Panc1 (cell line): ENCODE measurements around the gene HADHA. TPM values are rescaled to one million over a fixed set of nuclear protein-coding genes. Genes with fewer than 3 reads are reported as not detected.

Source experiments
- ATAC-seq: fragments of 200-7000 bp; cut with Tn5 transposase; 2 replicates; pipeline ENCODE4 v1.9.1; 2020; ENCODE audit warnings: mild to moderate bottlenecking, moderate library complexity
- BruUV-seq: library from RNA; stranded (reverse); fragments of 400-500 nt; replicated peaks from 2 replicates; lab custom pipeline; 2021; lab: Mats Ljungman, UMichigan
- CTCF ChIA-PET: fragments of 300-600 bp; sonication (Branson Sonifier 250); formaldehyde crosslinking; loops from one replicate; lab custom pipeline; 2022; ENCODE audit warnings: antibody characterized with exemption; lab: Charles Lee
- POLR2A ChIA-PET: fragments of 300-600 bp; sonication (Branson Sonifier 250); formaldehyde crosslinking; loops from one replicate; lab custom pipeline; 2022; ENCODE audit warnings: antibody characterized with exemption; lab: Charles Lee
- DNase-seq: peaks from one replicate; pipeline ENCODE4 v3.0.0-alpha.2; 2010; ENCODE audit warnings: low read depth, low spot score
- H3K27ac ChIP-seq: 2 replicates; pipeline ENCODE4 v1.5.1; 2011; ENCODE audit warnings: mild to moderate bottlenecking, low read length, inconsistent platforms
- H3K27me3 ChIP-seq: fragments of 200-500 bp; sonication (Bioruptor generic); 2 replicates; pipeline ENCODE4 v1.6.0; 2014; ENCODE audit warnings: low read length, inconsistent platforms; ENCODE audit not compliant: control insufficient read depth, insufficient read depth
- H3K36me3 ChIP-seq: fragments of 200-500 bp; sonication (Bioruptor generic); 2 replicates; pipeline ENCODE4 v1.5.1; 2014; ENCODE audit warnings: inconsistent platforms, mild to moderate bottlenecking, low read length, moderate library complexity; ENCODE audit not compliant: control insufficient read depth, insufficient read depth
- H3K4me1 ChIP-seq: 2 replicates; pipeline ENCODE4 v1.5.1; 2011; ENCODE audit warnings: inconsistent platforms, mild to moderate bottlenecking, low read length, moderate library complexity; ENCODE audit not compliant: control insufficient read depth, insufficient read depth
- H3K4me3 ChIP-seq, 2 experiments: 2 replicates each; pipeline ENCODE4 v1.5.1; 2011 to 2012; ENCODE audit warnings: low read depth in 2 of 2, low read length in 2 of 2, mild to moderate bottlenecking in 2 of 2, inconsistent platforms in 1 of 2, moderate library complexity in 1 of 2
- H3K9me3 ChIP-seq: fragments of 200-500 bp; sonication (Bioruptor generic); 2 replicates; pipeline ENCODE4 v1.5.1; 2014; ENCODE audit warnings: low read depth, mild to moderate bottlenecking, inconsistent platforms, low read length, moderate library complexity; ENCODE audit not compliant: control insufficient read depth, insufficient read depth
- POLR2AphosphoS5 ChIP-seq: IDR thresholded peaks from 2 replicates; pipeline ENCODE4 v1.6.1; 2012; ENCODE audit warnings: mild to moderate bottlenecking, low read depth, low read length, moderate library complexity
- SIN3A ChIP-seq: IDR thresholded peaks from 2 replicates; pipeline ENCODE4 v1.6.1; 2012; ENCODE audit warnings: low read depth, mild to moderate bottlenecking, low read length, moderate library complexity, borderline replicate concordance; ENCODE audit not compliant: insufficient read depth
- TCF7L2 ChIP-seq: IDR thresholded peaks from 2 replicates; pipeline ENCODE4 v1.6.1; 2011; ENCODE audit warnings: mild to moderate bottlenecking, low read depth, low read length, inconsistent platforms
- in situ Hi-C: cut with HindIII; loops from 2 replicates; pipeline ENCODE4 v1.10.0; 2016; ENCODE audit warnings: low sequenced_read_pairs, low pct_unique_long_range_greater_than_20kb
- intact Hi-C: fragments of 100-400 bp; cut with micrococcal nuclease; formaldehyde crosslinking; loops from one replicate; pipeline ENCODE4 v1.10.0; 2022; ENCODE audit not compliant: unreplicated experiment
- total RNA-seq: library from RNA; stranded (reverse); gene quantifications from one replicate; pipeline ENCODE4 v1.2.1, GENCODE V29; 2021; ENCODE audit not compliant: unreplicated experiment
- TF ChIP-seq, protein P1 (sequence below), 2 experiments: IDR thresholded peaks; 2 replicates each; pipeline ENCODE4 v1.6.1; 2011 to 2012; ENCODE audit warnings: low read depth in 2 of 2, control low read depth in 1 of 2, low read length in 1 of 2, mild to moderate bottlenecking in 1 of 2, moderate library complexity in 1 of 2; ENCODE audit not compliant: insufficient read depth in 1 of 2
- TF ChIP-seq, protein P2 (sequence below): fragments of 450-650 bp; IDR thresholded peaks from 2 replicates; pipeline ENCODE4 v1.5.1; 2017; ENCODE audit warnings: mild to moderate bottlenecking

HADHA gene
- total RNA-seq, 1 experiment from 2014 or later = 148 TPM

GRCh38 chr2:26196683-26197418 is 47.6 kb downstream of the HADHA start:
- DNase-seq (no peak), ATAC-seq (no peak)
- H3K36me3 ChIP-seq = peaks cover 37% of the 10 kb centered on the region
- H3K4me1 ChIP-seq = no peaks in the 10 kb centered on the region
- in situ Hi-C loops = no loop called here
- BruUV-seq = no TSS peak
- H3K27me3 ChIP-seq = no peaks in the 10 kb centered on the region
- ChIA-PET CTCF (no interaction called here), POLR2A (no interaction called here)
- no peak overlapping the region for H3K27ac ChIP-seq
- H3K4me3 ChIP-seq = no peak overlapping the region
- intact Hi-C loops = no loop called here
- TF ChIP-seq, protein P1, sequence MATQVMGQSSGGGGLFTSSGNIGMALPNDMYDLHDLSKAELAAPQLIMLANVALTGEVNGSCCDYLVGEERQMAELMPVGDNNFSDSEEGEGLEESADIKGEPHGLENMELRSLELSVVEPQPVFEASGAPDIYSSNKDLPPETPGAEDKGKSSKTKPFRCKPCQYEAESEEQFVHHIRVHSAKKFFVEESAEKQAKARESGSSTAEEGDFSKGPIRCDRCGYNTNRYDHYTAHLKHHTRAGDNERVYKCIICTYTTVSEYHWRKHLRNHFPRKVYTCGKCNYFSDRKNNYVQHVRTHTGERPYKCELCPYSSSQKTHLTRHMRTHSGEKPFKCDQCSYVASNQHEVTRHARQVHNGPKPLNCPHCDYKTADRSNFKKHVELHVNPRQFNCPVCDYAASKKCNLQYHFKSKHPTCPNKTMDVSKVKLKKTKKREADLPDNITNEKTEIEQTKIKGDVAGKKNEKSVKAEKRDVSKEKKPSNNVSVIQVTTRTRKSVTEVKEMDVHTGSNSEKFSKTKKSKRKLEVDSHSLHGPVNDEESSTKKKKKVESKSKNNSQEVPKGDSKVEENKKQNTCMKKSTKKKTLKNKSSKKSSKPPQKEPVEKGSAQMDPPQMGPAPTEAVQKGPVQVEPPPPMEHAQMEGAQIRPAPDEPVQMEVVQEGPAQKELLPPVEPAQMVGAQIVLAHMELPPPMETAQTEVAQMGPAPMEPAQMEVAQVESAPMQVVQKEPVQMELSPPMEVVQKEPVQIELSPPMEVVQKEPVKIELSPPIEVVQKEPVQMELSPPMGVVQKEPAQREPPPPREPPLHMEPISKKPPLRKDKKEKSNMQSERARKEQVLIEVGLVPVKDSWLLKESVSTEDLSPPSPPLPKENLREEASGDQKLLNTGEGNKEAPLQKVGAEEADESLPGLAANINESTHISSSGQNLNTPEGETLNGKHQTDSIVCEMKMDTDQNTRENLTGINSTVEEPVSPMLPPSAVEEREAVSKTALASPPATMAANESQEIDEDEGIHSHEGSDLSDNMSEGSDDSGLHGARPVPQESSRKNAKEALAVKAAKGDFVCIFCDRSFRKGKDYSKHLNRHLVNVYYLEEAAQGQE (IDR thresholded peaks at IDR 0.05; ENCODE audit: insufficient read depth in 1 of 2, low read depth in 2 of 2, low read length in 1 of 2) = no peak
- TF ChIP-seq POLR2AphosphoS5 = no peak
- no peak for TF ChIP-seq TCF7L2
- no peak for TF ChIP-seq SIN3A
- TF ChIP-seq, protein P2, sequence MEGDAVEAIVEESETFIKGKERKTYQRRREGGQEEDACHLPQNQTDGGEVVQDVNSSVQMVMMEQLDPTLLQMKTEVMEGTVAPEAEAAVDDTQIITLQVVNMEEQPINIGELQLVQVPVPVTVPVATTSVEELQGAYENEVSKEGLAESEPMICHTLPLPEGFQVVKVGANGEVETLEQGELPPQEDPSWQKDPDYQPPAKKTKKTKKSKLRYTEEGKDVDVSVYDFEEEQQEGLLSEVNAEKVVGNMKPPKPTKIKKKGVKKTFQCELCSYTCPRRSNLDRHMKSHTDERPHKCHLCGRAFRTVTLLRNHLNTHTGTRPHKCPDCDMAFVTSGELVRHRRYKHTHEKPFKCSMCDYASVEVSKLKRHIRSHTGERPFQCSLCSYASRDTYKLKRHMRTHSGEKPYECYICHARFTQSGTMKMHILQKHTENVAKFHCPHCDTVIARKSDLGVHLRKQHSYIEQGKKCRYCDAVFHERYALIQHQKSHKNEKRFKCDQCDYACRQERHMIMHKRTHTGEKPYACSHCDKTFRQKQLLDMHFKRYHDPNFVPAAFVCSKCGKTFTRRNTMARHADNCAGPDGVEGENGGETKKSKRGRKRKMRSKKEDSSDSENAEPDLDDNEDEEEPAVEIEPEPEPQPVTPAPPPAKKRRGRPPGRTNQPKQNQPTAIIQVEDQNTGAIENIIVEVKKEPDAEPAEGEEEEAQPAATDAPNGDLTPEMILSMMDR = no peak
- H3K9me3 ChIP-seq = no peaks in the 10 kb centered on the region

GRCh38 chr2:26195040-26195984 is 49.1 kb downstream of the HADHA start:
- ATAC-seq (no peak), DNase-seq (no peak)
- no peaks in the 10 kb centered on the region for H3K9me3 ChIP-seq
- no TSS peak for BruUV-seq
- H3K27ac ChIP-seq = no peak overlapping the region
- no peak for TF ChIP-seq TCF7L2
- TF ChIP-seq POLR2AphosphoS5 = no peak
- TF ChIP-seq, protein P1 (IDR thresholded peaks at IDR 0.05; ENCODE audit: insufficient read depth in 1 of 2, low read depth in 2 of 2, low read length in 1 of 2) = no peak
- no peak for TF ChIP-seq SIN3A
- TF ChIP-seq, protein P2 = no peak
- in situ Hi-C loops = no loop called here
- H3K36me3 ChIP-seq = peaks cover 31% of the 10 kb centered on the region
- intact Hi-C loops = no loop called here
- H3K27me3 ChIP-seq = no peaks in the 10 kb centered on the region
- POLR2A ChIA-PET = no interaction called here
- CTCF ChIA-PET = no interaction called here
- H3K4me1 ChIP-seq = no peaks in the 10 kb centered on the region
- no peak overlapping the region for H3K4me3 ChIP-seq
